Fibroblast of mammary gland (primary cell): ENCODE results near the gene PAPPA2.

Source experiments
- DNase-seq: peaks from one replicate; pipeline ENCODE4 v3.0.0-alpha.2; 2010; ENCODE audit warnings: low read depth
- H3K4me3 ChIP-seq: 2 replicates; pipeline ENCODE4 v1.5.1; 2011; ENCODE audit warnings: low read depth, mild to moderate bottlenecking, low read length, moderate library complexity; ENCODE audit not compliant: control insufficient read depth
- CTCF ChIP-seq: conservative IDR thresholded peaks from 2 replicates; pipeline ENCODE4 v1.5.1; 2011; ENCODE audit warnings: low read depth, low read length, inconsistent platforms; ENCODE audit not compliant: control insufficient read depth, insufficient read depth

The PAPPA2 gene

GRCh38 chr1:176894450-176894849 is 431.5 kb downstream of the PAPPA2 start:
- TF ChIP-seq CTCF = no peak
- no peak for DNase-seq
- no peak overlapping the region for H3K4me3 ChIP-seq
